GM12891 (cell line): ENCODE data around the gene TH.

Source experiments
- DNase-seq: peaks from one replicate; pipeline ENCODE4 v3.0.0; 2011; ENCODE audit warnings: low spot score; ENCODE audit not compliant: insufficient read length
- FAIRE-seq: peaks from 2 replicates; lab custom pipeline; 2011; peaks lifted over from hg19 to GRCh38; lab: Jason Lieb, UNC
- PAX5 ChIP-seq: IDR thresholded peaks from 2 replicates; pipeline ENCODE4 v1.6.1; 2011; ENCODE audit warnings: low read length, moderate library complexity, mild to moderate bottlenecking; ENCODE audit not compliant: insufficient read depth, severe bottlenecking
- POLR2A ChIP-seq: IDR thresholded peaks from 2 replicates; pipeline ENCODE4 v1.6.1; 2011; ENCODE audit warnings: low read depth, low read length, control low read depth
- POLR2AphosphoS5 ChIP-seq: IDR thresholded peaks from 2 replicates; pipeline ENCODE4 v1.6.1; 2011; ENCODE audit warnings: low read depth, low read length, control low read depth
- POU2F2 ChIP-seq: IDR thresholded peaks from 2 replicates; pipeline ENCODE4 v1.6.1; 2011; ENCODE audit warnings: low read depth, mild to moderate bottlenecking, control low read depth, low read length, moderate library complexity
- SPI1 ChIP-seq: IDR thresholded peaks from 2 replicates; pipeline ENCODE4 v1.6.1; 2011; ENCODE audit warnings: low read depth, low read length, control low read depth
- TAF1 ChIP-seq: IDR thresholded peaks from 2 replicates; pipeline ENCODE4 v1.6.1; 2011; ENCODE audit warnings: low read depth, low read length, control low read depth

Gene TH

DNA sequence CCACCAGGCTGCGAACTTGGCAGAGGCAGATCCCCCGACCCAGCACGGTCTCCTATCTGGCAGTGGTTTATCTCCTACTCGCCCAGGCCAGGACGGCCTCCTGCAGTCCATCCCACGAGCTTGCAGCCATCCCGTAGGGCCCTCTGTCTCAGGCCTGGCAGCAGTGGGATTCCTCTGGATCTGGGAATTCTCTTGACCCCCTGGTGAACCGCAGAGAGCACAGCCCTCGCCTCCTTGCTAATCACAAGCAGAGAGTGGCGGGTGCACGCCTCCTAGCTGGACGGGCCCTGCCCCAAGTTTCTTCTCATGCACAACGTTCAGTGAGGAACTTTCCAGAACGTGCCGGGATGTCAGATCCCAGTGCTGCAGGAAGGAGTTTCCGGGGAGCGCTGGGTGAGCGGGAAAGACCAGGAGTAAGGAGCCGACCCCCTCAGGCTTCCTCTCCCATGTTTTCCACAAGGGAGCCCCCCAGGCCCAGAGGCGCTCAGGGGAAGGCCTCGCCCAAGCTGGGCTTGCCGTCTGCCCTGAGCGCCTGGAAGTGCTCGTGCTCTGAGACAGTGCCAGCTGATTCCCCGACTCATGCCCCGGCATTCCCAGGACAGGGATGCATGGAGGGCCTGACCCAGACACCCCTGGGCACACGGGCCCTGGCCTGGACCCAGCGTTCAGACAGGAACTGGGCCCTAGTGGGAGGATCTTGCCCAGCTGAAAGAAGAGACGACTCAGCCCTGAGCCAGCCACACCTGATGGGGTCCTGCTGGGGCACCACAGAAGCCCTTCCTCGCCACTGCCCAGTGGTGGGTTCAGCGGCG is 57.0 kb downstream of the TH start:
- TF ChIP-seq TAF1 (no peak), POLR2AphosphoS5 (no peak), PAX5 (no peak), POU2F2 (no peak), POLR2A (no peak), SPI1 (no peak)
- DNase-seq, result no peak
- no peak for FAIRE-seq
